CD4-positive, alpha-beta T cell treated with Interleukin-17A for 1 hour (primary cell): ENCODE results near the gene TPM1.
"Not testable (repeated sequence)": the region's sequence is repeated elsewhere in the genome, so short reads cannot be mapped to it uniquely, and the experiment has no call there.

ENCODE experiments used
- DNase-seq: peaks from one replicate; pipeline ENCODE4 v3.0.0-alpha.2; 2020

Gene TPM1

GRCh38 chr15:63041974-63042876 is at the start of gene TPM1:
TPM1 (plus strand) TSS chr15:63042747; CDS start chr15:63042830, 83 bp downstream.
- DNase-seq, result no peak

DNA sequence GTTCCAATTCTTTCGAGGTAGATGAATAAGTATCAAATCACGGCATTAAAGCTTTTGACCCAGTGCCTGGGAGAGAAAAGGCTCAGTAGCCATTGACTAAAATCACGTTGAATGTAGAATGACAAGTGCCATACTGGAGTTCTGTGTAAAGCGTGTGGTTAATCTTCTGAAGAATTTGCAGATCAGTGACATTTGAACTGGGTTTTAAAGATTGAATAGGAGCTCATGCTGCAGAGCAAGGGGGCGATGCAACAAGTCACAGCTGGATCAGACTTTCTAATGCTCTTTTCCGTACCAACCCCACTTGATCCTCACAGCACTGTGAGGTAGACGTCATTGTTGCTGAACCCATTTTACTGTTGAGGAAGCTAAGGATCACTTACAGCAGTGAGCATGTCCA is 49.5 kb upstream of the TPM1 start:
- no peak for DNase-seq

GRCh38 chr15:62993632-62994031 is 48.9 kb upstream of the TPM1 start:
- not testable (repeated sequence) for DNase-seq

- no peak for DNase-seq
Observed at GRCh38 chr15:62994439-62994838, 48.1 kb upstream of the TPM1 start.

- no peak for DNase-seq
Observed at GRCh38 chr15:62994975-62995681, 47.4 kb upstream of the TPM1 start.

DNA sequence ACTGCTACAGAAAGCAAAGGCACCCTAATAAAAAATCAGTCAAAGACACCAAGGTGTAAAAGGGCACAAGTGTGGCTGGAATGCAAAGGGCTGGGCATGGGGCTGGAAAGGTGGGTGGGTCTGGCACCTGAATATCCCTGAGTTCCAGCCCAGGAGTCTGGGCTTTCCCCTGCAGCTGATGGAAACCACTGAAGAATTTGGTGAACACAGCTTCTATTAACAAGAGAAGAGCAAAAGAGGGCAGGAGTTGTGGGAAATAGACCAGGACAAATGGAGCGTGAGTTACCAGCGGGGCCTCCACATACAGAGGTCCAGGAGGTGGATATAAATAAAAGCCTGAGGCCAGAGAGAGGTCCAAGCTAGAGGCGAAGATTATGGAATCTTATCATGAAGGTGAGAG is 45.1 kb upstream of the TPM1 start:
- DNase-seq, result no peak

GRCh38 chr15:62998262-62998890 is 44.2 kb upstream of the TPM1 start:
- DNase-seq, result no peak

- no peak for DNase-seq
Observed at GRCh38 chr15:62999178-62999577, 43.4 kb upstream of the TPM1 start.

DNA sequence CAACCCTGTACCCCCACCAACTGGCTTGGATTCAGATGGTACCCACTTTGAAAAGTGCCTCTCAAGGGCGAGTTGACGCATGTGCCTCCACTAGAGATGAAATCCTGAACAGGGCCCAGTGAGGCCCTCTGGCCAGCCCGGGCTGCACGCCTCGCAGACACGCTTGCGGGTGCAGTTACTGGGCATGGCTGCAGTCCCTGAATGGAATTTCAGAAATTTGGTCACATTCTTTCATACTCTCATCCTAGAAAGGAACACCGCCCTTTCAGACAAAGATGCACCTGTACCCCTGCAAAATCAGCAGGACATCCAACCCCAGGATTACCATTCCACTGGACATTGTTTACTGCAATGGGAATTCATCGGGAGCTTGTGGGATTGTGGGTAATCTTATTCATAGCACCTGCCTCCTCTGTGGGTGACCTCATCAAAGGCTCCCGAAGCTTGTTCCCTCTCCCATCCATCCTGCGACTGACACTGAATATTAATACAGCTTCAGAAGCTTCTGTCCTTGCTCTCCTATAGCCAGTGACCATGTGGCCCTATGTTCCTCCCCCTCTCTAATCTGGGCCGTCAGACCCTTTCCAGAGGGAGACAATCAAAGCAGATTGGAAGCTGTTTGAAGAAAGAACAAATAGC is 42.5 kb upstream of the TPM1 start:
- no peak for DNase-seq

DNA sequence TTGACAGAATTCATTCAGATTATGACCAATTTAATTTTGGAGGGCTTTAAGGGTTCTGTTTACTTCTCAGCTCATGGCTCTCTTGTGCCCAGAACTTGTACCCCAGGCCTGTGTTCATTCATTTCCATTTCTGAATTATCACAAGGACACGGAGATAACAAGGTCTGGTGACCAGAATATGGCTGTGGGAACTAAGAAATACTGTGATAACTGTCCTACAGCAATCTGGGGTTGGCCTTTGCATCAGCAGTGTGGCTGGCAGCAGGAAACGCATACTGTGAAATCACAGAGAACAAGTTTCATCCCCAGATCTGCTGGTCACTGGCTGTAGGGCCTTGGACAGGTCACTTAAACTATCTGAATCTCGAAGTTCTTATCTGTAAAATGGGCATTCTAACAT is 41.8 kb upstream of the TPM1 start:
- no peak for DNase-seq

- DNase-seq, result no peak
Observed at GRCh38 chr15:63004211-63004610, 38.3 kb upstream of the TPM1 start.

- DNase-seq, result no peak
Observed at GRCh38 chr15:63006032-63006878, 36.3 kb upstream of the TPM1 start.

DNA sequence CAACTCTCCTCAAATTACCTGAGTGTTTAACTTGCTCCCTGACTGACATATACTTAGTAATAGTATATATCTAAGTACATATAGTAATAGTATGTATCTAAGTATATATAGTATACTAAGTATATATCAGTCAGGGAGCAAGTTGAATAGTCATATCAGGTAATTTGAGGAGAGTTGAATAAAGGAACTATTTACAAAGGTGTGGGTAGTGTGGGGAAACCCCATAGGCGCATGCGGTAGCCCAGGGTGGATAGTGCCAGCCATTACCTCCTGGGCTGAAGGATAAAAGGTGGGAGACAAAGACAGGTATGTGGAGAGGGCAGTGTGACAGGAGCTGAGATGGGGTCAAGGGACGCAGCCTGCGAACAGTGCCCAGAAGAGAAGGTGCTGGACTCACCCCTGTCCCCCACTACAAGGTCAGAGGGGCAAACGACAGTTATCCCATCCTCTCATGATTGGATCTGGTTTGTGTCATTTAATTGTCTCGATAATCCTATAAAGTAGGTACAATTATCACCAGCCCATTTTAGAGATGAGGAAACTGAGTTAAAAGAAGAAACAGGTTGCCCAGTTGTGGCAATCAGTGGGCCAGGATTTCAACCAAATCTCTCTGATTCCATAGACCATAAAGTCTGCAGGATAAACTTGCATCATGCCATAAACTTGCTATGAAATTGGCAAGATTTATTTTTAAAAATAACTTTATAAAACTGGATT is 34.1 kb upstream of the TPM1 start:
- no peak for DNase-seq

DNA sequence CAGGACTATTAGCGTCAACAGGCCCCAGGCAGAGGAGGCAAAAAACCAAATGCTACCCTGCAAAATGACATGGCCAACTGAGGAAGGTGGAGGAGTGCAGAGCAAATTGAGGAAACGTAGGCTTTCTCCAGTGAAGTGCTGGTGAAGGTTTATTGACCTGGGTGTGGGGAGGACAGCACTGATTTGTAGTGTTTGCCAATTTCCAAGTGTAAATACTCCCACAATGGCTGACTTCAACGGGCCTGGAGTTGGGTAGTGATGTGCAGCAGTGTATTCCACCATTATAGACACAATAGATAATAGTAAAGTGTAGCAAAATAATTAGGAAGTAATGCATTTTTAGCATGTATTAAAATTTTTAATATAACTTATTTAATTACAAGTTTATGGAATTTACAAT is 32.2 kb upstream of the TPM1 start:
- DNase-seq, result no peak

GRCh38 chr15:63010920-63011693 is 31.4 kb upstream of the TPM1 start:
- DNase-seq, result no peak

DNA sequence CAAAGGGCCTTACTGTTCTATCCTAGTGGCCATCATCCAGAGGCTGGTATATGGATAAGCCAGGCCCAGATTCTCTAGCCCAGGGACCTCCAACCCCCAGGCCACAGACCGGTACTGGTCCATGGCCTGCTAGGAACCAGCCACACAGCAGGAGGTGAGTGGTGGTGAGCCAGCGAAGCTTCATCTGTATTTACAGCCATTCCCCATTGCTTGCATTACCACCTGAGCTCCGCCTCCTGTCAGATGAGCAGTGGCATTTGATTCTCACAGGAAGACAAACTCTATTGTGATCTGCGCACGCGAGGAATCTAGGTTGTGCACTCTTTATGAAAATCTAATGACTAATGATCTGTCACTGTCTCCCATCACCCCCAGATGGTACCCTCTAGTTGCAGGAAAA is 30.1 kb upstream of the TPM1 start:
- no peak for DNase-seq

GRCh38 chr15:63013052-63013808 is 29.3 kb upstream of the TPM1 start:
- no peak for DNase-seq

DNA sequence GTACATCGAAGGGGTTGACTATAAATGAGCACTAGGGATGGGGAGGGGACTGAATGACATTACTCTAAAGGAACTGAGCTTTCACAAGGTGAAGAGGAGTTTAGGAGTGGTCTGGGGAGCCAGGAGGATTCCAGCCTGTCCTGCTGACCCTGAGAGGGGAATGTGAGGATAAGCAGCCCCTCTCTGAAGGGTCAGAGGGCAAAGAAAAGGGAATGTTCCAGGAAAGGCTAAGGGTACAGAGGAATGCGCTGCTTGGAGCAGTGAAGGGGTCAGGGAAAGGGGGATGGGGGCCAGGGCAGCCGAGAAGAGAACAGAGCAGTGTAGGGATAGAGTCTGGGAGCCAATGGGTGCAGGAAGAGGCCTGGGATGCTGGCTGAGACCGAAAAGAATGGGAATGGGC is 28.0 kb upstream of the TPM1 start:
- no peak for DNase-seq

- no peak for DNase-seq
Observed at GRCh38 chr15:63015618-63016017, 26.9 kb upstream of the TPM1 start.

DNA sequence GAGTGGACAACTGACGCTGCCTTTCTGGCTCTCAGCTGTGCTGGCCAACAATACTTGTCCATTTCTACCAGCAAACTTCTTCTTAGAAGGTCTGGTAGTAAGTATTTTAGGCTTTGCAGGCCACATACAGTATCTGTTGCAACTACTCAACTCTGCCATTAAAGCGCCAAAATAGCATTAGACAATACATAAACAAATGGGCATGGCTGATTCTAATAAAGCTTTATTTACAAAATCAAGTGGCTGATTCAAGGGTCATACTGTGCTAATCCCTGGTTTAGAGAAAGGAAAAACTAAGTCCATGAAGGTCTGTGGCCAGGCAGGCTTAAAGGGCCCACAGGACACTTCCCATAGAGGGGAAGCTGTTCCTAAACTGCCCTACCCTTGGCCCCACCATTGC is 26.3 kb upstream of the TPM1 start:
- no peak for DNase-seq
